Small intestine (tissue), 7 donors: Measurements from ENCODE around the gene MFAP4. TPM values are rescaled to one million over a fixed set of nuclear protein-coding genes. Genes with fewer than 3 reads are reported as not detected.

Experiments
- DNase-seq, 2 donors: peaks; one replicate each; pipeline versions ENCODE4 v3.0.0 to v3.0.0-alpha.2; 2013
- FAIRE-seq: peaks from 2 replicates; lab custom pipeline; 2012; peaks lifted over from hg19 to GRCh38; lab: Jason Lieb, UNC
- H3K27ac ChIP-seq, 3 donors: one replicate each; pipeline ENCODE4 v1.5.1; 2013; ENCODE audit warnings: low read length in 2 of 3, mild to moderate bottlenecking in 2 of 3, control low read depth in 1 of 3, inconsistent platforms in 1 of 3, low read depth in 1 of 3, moderate library complexity in 1 of 3
- H3K27me3 ChIP-seq, 3 donors: one replicate each; pipeline ENCODE4 v1.6.1; 2013; ENCODE audit warnings: low read length in 3 of 3, inconsistent platforms in 1 of 3; ENCODE audit not compliant: control insufficient read depth in 3 of 3, insufficient read depth in 3 of 3
- H3K36me3 ChIP-seq, 3 donors: one replicate each; pipeline ENCODE4 v1.6.1; 2013; ENCODE audit warnings: low read length in 3 of 3, inconsistent platforms in 1 of 3, low read depth in 1 of 3, mild to moderate bottlenecking in 1 of 3, moderate library complexity in 1 of 3; ENCODE audit not compliant: control insufficient read depth in 3 of 3, insufficient read depth in 2 of 3
- H3K4me1 ChIP-seq, 3 donors: one replicate each; pipeline ENCODE4 v1.6.1; 2013; ENCODE audit warnings: low read length in 2 of 3, inconsistent platforms in 1 of 3, low read depth in 1 of 3, mild to moderate bottlenecking in 1 of 3, moderate library complexity in 1 of 3; ENCODE audit not compliant: control insufficient read depth in 3 of 3, insufficient read depth in 2 of 3
- H3K4me3 ChIP-seq, 3 donors: one replicate each; pipeline ENCODE4 v1.5.1; 2013; ENCODE audit warnings: low read length in 3 of 3, control low read depth in 1 of 3, inconsistent platforms in 1 of 3, low read depth in 1 of 3, mild to moderate bottlenecking in 1 of 3, moderate library complexity in 1 of 3
- H3K9me3 ChIP-seq, 2 donors: one replicate each; pipeline ENCODE4 v1.6.1; 2013; ENCODE audit warnings: low read depth in 1 of 2, low read length in 1 of 2; ENCODE audit not compliant: control insufficient read depth in 2 of 2, insufficient read depth in 1 of 2
- WGBS, 3 donors: extraction: QIAGEN DNeasy Blood & Tissue Kit; methylation state at CpG; one replicate each; pipeline ENCODE4 v1.1.7; 2013; 5-methylcytosine and 5-hydroxymethylcytosine counted together
- polyA plus RNA-seq, 4 donors: library from polyadenylated mRNA; stranded (reverse) in 3 of 4; unstranded in 1 of 4; fragments of 200-250 nt in 3 of 4; fragments of 120-200 nt in 1 of 4; gene quantifications; one replicate each; pipeline versions ENCODE4 v1.2.1 to v1.2.3, GENCODE V29; 2013
- donor health status: healthy with polysubstance abuse.
- donor health status: control.
- donor health status: control.
- donor health status: Bipolar disorder and iron deficiency.
- donor health status: healthy.

The MFAP4 gene
- polyA plus RNA-seq, 4 donors, result 2.2 to 108 (median 35.4) TPM

DNA sequence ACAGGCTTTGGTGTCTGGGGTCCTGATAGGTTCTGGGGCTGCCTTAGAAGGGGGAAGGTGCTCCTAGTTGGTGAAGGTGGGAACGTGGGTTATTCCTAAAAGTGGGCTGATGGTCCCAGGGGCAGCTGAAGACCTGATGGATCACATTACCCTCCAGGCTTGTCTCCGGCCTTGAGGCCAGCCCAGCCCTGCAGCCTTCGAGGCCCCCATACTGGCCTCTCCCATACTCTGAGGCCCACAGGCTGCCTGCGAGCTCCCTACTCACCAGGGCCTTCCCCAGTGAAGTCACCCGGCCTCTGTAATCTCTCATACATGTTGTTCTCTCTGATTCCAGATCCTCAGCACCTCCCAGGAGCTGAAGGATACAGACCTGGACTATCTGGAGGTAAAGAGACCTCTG lies 26.8 kb upstream of the MFAP4 start:
- DNase-seq, result no peak
- H3K27ac ChIP-seq, result no peak overlapping the region
- peaks cover 0 to 13% (median 0%) of the 10 kb centered on the region in 3 donors for H3K27me3 ChIP-seq
- H3K9me3 ChIP-seq, result no peaks in the 10 kb centered on the region
- 78 to 84% (median 81%) methylated on average over 5 of the region's 5 CpGs for WGBS, 3 donors
- FAIRE-seq, result no peak
- H3K4me3 ChIP-seq, result no peak overlapping the region
- H3K36me3 ChIP-seq, result peaks cover 0 to 2% (median 0%) of the 10 kb centered on the region in 3 donors
- H3K4me1 ChIP-seq, result no peaks in the 10 kb centered on the region

DNA sequence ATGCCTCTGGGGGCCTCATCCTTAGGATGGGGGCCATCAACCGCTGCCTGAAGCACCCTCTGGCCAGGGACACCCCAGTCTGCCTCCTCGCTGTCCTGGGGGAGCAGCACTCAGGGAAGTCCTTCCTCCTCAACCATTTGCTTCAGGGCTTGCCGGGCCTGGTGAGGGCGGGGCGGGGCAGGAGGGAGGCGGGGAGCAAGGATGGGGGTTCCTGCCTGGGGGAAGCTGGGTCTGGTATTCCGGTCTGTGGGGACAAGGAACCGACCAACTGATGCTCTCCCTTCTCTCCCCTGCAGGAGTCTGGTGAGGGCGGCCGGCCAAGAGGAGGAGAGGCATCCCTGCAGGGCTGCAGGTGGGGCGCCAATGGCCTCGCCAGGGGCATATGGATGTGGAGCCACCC lies 26.0 kb upstream of the MFAP4 start:
- no peaks in the 10 kb centered on the region for H3K9me3 ChIP-seq
- H3K27me3 ChIP-seq, result peaks cover 0 to 13% (median 0%) of the 10 kb centered on the region in 3 donors
- H3K4me3 ChIP-seq, result no peak overlapping the region
- peaks cover 0 to 2% (median 0%) of the 10 kb centered on the region in 3 donors for H3K36me3 ChIP-seq
- 76 to 83% (median 77%) methylated on average over 9 to 12 of the region's 12 CpGs for WGBS, 3 donors
- H3K4me1 ChIP-seq, result no peaks in the 10 kb centered on the region
- FAIRE-seq, result no peak
- no peak for DNase-seq
- H3K27ac ChIP-seq, result no peak overlapping the region

DNA sequence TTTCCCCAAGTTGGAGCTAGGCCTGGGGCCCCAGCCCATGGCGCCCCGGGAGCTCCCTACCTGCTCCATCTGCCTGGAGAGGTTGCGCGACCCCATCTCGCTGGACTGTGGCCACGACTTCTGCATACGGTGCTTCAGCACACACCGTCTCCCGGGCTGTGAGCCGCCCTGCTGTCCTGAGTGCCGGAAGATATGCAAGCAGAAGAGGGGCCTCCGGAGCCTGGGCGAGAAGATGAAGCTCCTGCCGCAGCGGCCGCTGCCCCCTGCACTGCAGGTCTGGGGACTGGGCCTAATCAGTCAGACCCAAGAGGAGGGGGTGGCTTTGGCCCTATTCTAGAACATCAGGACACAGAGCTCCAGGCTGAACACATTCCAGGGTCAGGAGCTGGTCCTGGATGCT lies 25.5 kb upstream of the MFAP4 start:
- Histone ChIP-seq H3K4me3 (no peak overlapping the region), H3K9me3 (no peaks in the 10 kb centered on the region), H3K36me3 (peaks cover 0 to 2% (median 0%) of the 10 kb centered on the region in 3 donors), H3K27me3 (peaks cover 0 to 13% (median 0%) of the 10 kb centered on the region in 3 donors), H3K27ac (no peak overlapping the region), H3K4me1 (no peaks in the 10 kb centered on the region)
- FAIRE-seq (no peak), DNase-seq (no peak)
- 90 to 95% (median 91%) methylated on average over 16 of the region's 16 CpGs for WGBS, 3 donors

DNA sequence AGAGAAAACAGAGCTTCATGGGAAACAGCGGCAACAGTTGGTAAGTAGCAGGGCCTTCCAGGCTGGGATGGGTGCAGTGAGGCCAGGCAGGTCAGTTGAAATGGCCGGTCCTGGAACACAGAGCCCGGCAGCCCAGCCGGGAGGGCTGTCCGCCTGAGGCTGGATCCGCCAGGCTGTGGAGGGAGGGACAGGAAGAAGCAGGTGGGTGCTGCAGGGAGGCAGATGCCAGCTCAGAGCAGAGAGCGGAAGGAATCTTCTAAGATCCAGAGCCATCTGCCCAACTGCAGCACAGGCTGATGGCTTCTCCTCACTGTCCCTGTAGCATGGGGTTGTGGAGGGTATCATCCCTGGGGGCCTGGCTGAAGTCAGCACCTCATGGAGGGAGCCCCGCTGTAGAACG lies 24.6 kb upstream of the MFAP4 start:
- Histone ChIP-seq H3K36me3 (peaks cover 0 to 2% (median 0%) of the 10 kb centered on the region in 3 donors), H3K9me3 (no peaks in the 10 kb centered on the region), H3K4me3 (no peak overlapping the region), H3K4me1 (no peaks in the 10 kb centered on the region), H3K27me3 (peaks cover 0 to 13% (median 0%) of the 10 kb centered on the region in 3 donors), H3K27ac (no peak overlapping the region)
- DNase-seq (no peak), FAIRE-seq (no peak)
- WGBS, 3 donors, result 67 to 75% (median 75%) methylated on average over 8 to 9 of the region's 9 CpGs

DNA sequence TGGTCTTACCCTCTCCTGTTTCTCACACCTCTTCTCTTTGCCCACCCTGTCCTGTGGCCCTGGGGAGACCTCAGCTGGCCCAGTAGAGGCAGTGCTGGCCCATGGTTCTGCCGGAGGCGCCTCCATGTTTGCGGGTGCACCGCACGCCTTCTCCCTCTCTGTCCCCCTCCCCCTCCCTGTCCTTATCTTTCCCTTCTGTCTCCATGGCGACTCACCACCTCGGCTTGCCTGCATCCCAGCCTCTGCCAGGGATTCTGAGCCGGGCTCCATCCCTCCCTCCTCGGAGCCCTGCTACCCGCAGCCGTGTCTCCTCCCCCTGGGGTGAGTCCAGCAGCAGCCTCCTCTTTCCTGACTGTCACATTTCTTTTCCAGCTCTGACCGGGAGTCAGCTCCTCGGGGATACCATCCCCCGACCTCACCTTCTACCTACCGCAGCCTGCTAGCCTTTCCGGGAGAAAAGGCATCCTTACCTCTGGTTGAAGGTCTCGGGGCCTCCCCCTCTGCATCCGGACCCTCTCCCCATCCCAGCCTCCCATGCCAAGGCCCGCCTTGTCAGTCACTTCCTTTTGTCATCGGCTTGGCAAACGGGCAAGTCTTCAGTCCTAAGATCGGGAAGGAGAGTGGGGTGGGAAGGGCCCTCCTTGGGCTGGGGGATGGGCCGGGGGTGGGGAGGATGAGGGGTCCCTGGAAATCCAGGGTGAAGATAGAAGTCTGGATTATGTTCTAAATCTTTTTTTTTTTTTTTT lies 24.1 kb upstream of the MFAP4 start, which contains the start of gene RNF112:
Gene RNF112 (plus strand): TSS at position 358 of the 746 bp plus-strand sequence. CDS start 177 bp downstream, at position 535.
- WGBS, 3 donors, result 36 to 49% (median 43%) methylated on average over 23 of the region's 23 CpGs
- Histone ChIP-seq H3K9me3 (no peaks in the 10 kb centered on the region), H3K36me3 (peaks cover 0 to 2% (median 0%) of the 10 kb centered on the region in 3 donors), H3K27ac (peak within 1 kb of the TSS in 1 of 3 donors; percentile 4), H3K4me3 (peak within 1 kb of the TSS in 1 of 3 donors; percentile 23), H3K4me1 (no peaks in the 10 kb centered on the region), H3K27me3 (peaks cover 0 to 13% (median 0%) of the 10 kb centered on the region in 3 donors)
- FAIRE-seq (no peak), DNase-seq (no peak)

DNA sequence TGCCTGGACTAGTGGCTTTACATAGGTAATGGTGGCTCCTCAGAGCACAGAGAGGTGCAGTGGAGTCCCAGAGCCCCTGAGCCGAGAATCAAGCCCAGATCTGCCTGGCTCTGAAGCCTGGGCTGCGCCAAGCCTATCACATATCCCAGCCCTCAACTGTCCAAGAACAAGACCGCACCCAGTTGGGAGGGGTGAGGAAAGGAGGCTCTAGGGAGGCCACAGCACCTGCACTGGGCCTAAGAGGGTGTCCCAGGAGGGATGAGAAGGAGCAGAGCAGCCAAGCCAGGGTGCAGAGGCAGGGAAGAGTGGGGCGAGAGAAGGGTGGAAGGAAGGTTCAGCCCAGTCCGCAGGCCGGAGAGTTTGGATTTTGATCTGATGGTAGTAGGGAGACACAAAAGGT lies 23.1 kb upstream of the MFAP4 start:
- Histone ChIP-seq H3K36me3 (peaks cover 0 to under 1% (median 0%) of the 10 kb centered on the region in 3 donors), H3K9me3 (no peaks in the 10 kb centered on the region), H3K4me3 (no peak overlapping the region), H3K4me1 (no peaks in the 10 kb centered on the region), H3K27me3 (peaks cover 0 to 13% (median 0%) of the 10 kb centered on the region in 3 donors), H3K27ac (no peak overlapping the region)
- 79 to 87% (median 82%) methylated on average over 6 of the region's 6 CpGs for WGBS, 3 donors
- FAIRE-seq, result no peak
- DNase-seq, result no peak

DNA sequence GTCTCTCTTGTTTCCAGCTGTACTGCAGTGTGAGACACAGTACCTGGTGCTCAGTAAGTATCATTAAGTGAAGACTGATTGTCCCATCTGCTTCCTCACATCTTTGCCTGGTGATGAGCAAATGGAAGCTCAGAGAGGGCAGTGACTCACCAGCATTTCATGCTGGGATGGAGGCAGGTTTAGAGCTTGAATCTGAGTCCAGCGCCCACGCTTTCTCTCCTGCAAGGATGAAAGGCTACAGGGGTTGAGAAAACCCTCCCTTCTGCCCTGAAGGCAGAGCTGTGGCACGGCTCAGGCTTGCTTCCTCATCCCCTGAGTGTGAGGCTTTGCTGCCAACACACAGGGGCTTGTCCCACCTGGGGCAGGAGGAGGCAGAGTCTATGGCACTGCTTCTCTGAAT lies 22.5 kb upstream of the MFAP4 start:
- H3K9me3 ChIP-seq, result no peaks in the 10 kb centered on the region
- WGBS, 3 donors, result 68 to 84% (median 78%) methylated on average over 3 of the region's 3 CpGs
- H3K27me3 ChIP-seq, result peaks cover 0 to 13% (median 0%) of the 10 kb centered on the region in 3 donors
- H3K36me3 ChIP-seq, result no peaks in the 10 kb centered on the region
- H3K4me1 ChIP-seq, result no peaks in the 10 kb centered on the region
- H3K4me3 ChIP-seq, result no peak overlapping the region
- H3K27ac ChIP-seq, result no peak overlapping the region
- DNase-seq (no peak), FAIRE-seq (no peak)

DNA sequence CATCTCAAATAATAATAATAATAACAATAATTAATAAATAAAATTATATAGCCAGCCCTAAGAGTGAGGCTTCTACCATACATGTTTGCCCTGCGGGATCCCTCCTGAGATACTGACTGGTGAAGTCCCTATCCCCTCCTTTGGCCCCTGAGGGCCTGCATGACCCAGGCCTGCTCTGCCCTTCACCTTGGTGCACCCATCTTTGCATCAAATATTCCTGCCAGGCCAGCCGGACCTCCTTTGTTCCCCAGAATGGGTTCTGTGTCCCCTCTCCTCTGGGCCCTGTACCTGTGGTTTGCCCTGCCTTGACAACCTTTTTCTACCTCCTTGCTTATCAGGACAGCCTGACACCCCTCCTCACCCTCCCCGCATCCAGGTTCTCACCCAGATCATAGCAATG lies 22.1 kb upstream of the MFAP4 start:
- DNase-seq (no peak), FAIRE-seq (no peak)
- Histone ChIP-seq H3K4me3 (no peak overlapping the region), H3K4me1 (no peaks in the 10 kb centered on the region), H3K9me3 (no peaks in the 10 kb centered on the region), H3K27ac (no peak overlapping the region), H3K36me3 (no peaks in the 10 kb centered on the region), H3K27me3 (peaks cover 0 to 13% (median 0%) of the 10 kb centered on the region in 3 donors)
- WGBS, 3 donors, result 91 to 95% (median 93%) methylated on average over 3 of the region's 3 CpGs
